HG03039 (cell line): ENCODE results near the gene THRA.

ENCODE experiments used
- ATAC-seq: cut with Tn5 transposase; IDR thresholded peaks from one replicate; pipeline ENCODE4 v1.9.1; 2021; ENCODE audit warnings: mild to moderate bottlenecking, moderate library complexity; ENCODE audit not compliant: unreplicated experiment

The THRA gene

DNA sequence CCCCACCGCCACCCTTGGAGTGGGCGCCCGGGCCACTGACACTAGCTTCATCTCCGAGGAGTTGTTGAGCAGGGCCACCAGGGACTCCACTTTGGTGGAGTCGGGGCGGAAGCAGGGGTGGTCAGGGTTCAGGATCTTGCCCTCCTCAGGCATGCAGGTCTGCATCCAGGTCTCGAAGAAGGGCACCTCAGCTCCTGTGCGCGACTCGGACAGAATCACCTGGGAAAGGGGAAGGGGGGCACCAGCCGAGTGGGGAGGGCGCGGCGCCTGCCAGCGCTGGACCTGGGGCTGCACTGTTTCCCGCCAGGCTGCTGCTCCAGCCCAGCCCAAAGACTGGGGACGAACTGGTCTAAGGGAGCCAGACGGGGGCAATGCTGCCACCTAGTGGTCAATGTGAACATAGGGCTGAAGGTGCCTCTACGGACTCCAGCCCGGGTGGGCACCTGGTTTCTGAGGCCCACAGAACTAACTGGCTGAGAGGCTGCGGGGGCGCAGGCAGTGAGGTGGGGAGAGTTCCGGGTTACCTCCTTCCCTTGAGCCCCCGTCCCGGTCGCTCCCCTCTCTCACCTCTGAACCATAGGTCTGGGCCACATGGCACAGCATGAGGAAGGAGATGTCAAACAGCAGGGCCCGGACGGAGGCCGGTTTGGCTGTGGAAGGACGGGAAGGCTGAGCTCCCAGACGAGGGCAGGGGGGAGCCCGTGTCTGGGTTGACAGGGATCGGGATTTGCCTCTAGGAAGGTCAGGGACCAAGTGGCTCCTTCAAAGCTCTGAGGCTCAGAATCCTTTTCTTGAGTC is 35.8 kb upstream of the THRA start:
- no peak for ATAC-seq

DNA sequence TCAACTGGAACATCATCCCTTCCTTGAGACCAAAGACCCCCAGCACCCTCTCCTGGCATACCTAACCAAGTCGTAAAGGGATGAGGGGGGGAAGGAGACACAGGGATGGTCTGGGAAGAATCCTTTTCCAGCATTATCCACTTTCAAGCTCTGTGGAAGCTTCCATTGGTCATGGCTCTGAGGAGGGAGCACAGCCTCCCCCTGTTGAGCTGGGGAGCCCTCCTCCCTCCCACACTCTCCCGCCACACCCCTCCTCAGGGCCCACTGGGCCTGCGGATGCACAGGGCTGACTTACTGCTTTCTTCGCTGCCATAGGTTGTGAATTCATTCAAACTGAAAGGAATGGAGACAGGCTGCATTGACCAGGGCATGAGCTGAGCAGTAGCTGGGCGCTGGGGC is 35.2 kb upstream of the THRA start:
- no peak for ATAC-seq

GRCh38 chr17:40028595-40028994 is 34.2 kb upstream of the THRA start:
- no peak for ATAC-seq

DNA sequence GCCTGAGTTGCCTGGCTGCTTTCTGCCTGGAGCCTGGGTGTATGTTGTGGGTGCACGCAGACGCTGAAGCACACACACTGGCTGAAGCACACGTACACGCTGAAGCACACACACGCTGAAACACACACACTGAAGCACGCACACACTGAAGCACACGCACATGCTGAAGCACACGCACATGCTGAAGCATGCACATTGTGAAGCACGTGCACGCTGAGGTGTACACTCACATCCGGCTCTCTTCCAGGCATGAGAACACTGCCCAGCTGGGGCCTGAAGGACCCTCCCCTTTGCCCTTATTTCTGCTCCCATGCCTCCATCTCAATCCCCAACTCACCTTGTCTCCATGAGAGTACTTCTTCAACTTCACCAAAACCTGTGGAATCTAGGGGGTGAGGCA is 31.1 kb upstream of the THRA start:
- no peak for ATAC-seq

- no peak for ATAC-seq
Observed at GRCh38 chr17:40032322-40033320, 30.1 kb upstream of the THRA start.

GRCh38 chr17:40033339-40033738 is 29.4 kb upstream of the THRA start:
- ATAC-seq, result no peak

GRCh38 chr17:40034426-40035161 is 28.2 kb upstream of the THRA start:
- no peak for ATAC-seq

DNA sequence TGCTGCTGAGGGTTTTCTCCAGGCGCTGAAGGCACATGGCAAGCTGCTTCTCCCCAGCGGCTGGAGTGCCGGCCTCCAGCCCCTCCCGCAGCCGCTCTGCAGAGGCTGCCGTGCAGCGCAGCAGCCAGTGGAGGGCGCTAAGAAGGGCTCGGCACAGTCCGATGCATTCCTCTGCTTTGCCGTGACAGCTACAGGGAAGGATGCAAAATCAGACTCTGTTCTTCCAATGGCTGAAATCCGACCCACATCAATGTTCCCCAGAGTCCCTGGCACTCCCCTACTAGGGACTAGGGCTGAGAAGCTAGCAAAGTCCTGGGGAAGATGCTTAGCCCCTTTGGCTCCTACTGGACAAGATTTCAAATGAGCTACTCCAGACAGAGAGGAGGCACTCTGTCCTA is 27.6 kb upstream of the THRA start:
- no peak for ATAC-seq

DNA sequence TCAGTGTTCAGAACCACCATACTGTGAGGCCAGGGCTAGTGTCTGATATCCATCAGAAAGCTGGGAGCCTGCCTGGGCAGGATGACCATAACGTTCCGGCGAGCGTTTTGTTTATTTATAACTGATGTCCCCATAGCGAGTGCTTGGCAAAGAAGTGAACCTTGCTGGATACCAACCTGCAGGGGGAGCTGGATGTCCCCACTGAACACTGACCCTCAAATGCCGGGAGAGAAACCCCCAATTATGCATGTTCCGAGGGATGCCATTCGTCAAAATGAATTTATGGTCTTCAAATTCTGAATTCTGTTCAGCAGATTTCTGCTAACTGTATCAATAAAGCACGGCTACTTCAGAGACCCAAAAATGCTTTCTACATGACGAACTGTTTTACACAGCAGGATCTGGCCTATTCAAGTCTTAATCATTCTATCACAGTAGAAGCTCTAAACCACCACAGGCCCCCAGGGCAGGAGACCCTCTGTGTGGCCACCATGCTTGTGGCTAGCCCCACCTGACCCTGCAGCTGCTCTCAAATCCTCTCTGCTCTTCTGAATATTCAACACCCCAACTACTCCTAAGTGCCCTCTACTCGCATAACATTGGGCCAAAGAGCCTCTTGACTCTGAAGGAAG is 23.8 kb upstream of the THRA start:
- ATAC-seq, result no peak

DNA sequence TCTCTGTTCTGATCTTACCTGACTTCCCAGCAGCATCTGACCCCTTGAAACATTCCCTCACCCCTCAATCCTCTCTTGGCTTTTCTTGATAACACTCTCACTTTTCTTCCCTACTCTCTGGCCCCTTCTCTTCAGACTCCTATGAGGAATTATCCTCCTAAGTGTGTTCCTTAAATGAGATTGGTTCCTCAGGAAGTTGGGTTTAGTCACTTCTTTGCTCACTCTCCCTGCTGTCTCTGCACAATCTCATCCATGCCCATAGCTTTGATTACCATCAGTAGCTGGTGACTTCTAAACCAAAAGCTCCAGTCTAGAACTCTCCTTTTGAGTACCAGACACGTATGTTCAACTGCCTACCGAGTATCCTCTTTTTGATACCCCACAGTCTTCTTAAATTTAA is 21.6 kb upstream of the THRA start:
- no peak for ATAC-seq

- ATAC-seq, result no peak
Observed at GRCh38 chr17:40056379-40057015, 6.3 kb upstream of the THRA start.

GRCh38 chr17:40058186-40058784 is 4.5 kb upstream of the THRA start:
- no peak for ATAC-seq

GRCh38 chr17:40058865-40059264 is 3.9 kb upstream of the THRA start:
- ATAC-seq, result no peak

DNA sequence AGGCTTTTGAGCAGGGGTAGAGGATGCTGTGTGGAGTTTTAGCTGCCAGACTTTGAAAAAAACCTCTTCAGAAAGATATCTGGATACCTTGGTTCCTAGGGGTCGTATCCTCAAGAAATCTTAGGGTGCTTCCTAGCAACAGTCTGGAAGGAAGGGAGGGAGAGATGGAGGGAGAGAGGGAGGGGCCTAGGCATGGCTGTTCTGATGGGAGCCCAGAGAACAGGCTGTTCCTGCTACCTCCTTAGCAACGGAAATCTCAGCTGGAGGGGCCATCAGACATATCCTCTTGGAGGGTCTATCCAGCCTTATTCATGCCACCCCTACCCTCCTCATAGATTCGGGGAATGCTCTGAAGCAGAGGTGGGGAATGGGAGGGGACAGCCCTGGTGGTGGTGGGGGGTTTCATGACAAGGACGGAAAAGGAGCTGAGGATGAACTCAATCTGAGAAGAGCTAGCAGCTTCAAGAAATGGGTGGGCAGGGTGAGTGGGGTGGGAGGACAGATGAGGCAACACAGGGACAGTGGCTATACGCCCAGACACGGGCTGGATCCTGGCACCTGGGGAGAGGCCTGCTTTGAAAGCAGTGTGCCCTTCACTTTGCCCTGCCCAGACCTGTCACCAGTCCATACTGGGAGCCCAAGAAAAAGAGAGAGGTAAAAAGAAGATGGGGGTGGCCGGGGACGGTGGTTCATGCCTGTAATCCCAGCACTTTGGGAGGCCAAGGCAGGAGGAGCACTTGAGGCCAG is 2.9 kb upstream of the THRA start:
- no peak for ATAC-seq

DNA sequence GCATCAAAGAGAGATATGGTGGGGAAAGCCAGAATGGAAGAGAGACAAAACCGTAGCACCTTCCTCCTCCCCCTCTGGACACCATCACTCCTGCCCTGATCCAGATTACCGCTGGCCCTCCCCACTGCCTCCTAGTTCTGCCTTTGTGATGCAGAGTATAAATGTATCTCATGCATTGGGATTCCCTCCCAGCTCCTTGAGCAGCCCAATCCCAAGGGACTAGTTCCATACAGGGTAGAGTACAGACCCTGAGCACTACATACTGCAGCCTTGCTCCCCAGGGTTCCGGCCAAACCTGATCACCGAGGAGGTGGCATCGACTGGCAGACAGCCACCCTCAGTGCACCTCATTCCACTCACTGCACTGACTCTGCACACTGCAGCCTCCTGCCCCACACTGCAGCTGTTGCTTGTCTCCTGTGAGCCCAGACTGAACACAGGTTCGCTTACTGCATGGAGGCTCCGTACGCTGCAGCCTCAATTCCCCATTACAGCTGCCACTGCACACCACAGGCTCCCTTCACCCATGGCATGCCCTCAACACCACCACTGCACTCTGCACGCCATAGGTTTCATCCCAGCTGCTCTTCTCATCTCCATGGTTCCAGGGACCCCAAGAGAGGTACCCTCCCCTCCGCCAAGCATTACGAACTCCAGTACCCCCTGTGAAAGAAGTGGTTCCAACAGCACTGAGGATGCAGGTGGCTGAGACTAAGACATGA is 1.7 kb upstream of the THRA start:
- no peak for ATAC-seq

DNA sequence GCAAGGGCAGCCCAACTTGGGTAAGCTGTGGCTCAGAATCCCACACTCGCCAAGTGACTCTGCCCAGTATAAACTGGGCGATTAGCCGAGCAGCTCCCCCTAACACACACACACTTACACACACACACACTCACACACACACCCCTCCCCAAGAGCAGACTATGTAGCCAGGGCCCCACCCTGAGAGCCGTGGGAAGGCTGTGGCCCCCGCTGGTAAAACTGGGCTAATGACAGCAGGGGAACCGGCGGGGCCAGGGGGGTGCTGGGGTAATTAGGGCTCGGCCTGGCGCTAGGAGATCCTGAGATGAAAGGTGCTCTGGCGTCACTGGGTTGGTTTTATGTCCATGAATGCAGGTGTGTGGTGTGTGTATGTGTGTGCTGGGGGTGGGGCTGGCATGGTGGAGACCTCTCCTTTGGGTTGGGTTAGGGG is 1.1 kb upstream of the THRA start:
- ATAC-seq, result no peak

GRCh38 chr17:40063187-40063771 is 514 bp downstream of the THRA start:
- no peak for ATAC-seq

DNA sequence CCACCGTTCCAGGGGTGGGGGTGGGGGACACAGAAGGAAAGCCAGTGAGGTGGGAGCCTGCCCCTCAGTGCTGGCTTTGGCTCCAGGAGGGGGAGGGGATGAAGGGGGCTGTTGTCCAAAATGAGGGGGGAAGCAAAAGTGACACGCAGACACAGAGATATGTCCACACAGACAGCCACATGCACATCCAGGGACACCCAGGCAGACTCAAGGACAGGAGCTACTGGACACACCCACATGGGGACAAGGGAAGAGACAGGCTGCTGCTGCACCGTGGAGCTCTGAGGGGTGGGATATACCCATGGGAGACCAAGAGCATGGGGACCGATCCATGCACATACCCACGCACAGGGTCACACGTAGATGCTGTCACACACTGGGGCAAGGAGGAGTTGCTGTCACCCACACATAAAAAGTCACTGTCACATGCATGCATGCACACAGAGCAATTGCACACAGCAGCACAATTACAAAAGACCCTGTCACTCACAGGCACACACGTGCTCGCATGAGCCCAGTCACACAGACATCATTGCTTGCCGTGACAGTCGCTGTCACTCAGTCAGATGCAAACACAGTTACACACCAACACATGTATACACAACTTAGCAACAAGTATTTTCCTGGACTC is 1.3 kb downstream of the THRA start:
- ATAC-seq, result no peak
